ENCODE results near the gene UBA6.
A peak's percentile ranks its signal among the peaks of the same experiment; 100 is the strongest.
"Not testable (repeated sequence)": the region's sequence is repeated elsewhere in the genome, so short reads cannot be mapped to it uniquely, and the experiment has no call there.

UBA6 gene

GRCh38 chr4:67712650-67713528 lies 11.9 kb upstream of the UBA6 start:
- no peak for DNase-seq (ENCODE audit: low read depth)
- Histone ChIP-seq H3K9ac (ENCODE audit: low read length) (no peak overlapping the region), H3K4me3 (ENCODE audit: low read length) (no peak overlapping the region), H3K4me1 (ENCODE audit: control insufficient read depth, insufficient read depth, low read length) (peaks cover 6% of the 10 kb centered on the region), H3K36me3 (ENCODE audit: control insufficient read depth, insufficient read depth, low read length, severe bottlenecking) (no peaks in the 10 kb centered on the region), H3K9me3 (ENCODE audit: control insufficient read depth, low read length) (no peaks in the 10 kb centered on the region), H3K27me3 (replicated peaks; ENCODE audit: control insufficient read depth, insufficient read depth, low read length) (no peaks in the 10 kb centered on the region)

DNA sequence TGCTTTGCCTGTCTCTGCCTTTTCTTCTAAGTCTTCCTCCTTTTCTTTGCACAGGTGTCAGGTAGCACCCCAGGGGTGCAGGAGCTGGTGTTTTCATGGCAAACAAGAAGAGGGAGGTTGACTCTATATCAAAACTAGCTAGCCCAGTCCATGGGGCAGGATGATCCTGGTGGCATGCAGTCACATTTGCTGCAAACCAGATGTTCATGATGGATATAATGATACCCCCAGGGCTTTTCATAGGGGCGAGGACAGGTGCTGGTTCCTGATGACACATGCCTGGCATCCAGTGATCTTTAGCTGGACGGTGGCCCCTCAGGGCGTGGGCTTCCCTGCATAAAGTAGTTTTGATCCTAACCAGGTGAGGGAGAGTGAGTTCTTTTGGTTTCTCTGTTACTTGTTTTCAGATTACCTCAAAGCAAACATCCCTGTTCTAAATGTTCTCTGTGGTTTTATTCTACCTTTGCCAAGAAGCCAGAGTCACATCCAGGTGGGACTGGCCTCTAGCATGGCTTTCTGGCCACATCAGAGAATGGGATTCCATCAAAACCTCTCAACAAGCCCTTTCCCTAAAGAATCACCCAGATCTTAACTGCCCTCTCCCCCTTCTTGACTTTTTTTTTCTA lies 11.2 kb upstream of the UBA6 start:
- H3K36me3 ChIP-seq (ENCODE audit: control insufficient read depth, insufficient read depth, low read length, severe bottlenecking) = no peaks in the 10 kb centered on the region
- no peak for DNase-seq (ENCODE audit: low read depth)
- peaks cover 6% of the 10 kb centered on the region for H3K4me1 ChIP-seq (ENCODE audit: control insufficient read depth, insufficient read depth, low read length)
- H3K9ac ChIP-seq (ENCODE audit: low read length) = no peak overlapping the region
- no peaks in the 10 kb centered on the region for H3K9me3 ChIP-seq (ENCODE audit: control insufficient read depth, low read length)
- no peaks in the 10 kb centered on the region for H3K27me3 ChIP-seq (replicated peaks; ENCODE audit: control insufficient read depth, insufficient read depth, low read length)
- no peak overlapping the region for H3K4me3 ChIP-seq (ENCODE audit: low read length)

DNA sequence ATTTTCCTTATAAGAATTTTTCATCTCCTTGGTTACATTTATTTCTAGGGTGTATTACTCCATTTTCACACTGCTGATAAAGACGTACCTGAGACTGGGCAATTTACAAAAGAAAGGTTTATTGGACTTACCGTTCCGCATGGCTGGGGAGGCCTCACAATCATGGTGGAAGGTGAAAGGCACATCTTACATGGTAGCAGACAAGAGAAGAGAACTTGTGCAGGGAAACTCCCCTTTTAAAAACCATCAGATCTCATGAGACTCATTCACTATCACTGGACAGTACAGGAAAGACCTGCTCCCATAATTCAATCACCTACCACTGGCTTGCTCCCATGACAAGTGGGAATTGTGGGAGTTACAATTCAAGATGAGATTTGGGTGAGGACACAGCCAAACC lies 5.7 kb upstream of the UBA6 start:
- H3K4me1 ChIP-seq (ENCODE audit: control insufficient read depth, insufficient read depth, low read length); H3K9ac ChIP-seq (ENCODE audit: low read length); H3K27me3 ChIP-seq (replicated peaks; ENCODE audit: control insufficient read depth, insufficient read depth, low read length); H3K9me3 ChIP-seq (ENCODE audit: control insufficient read depth, low read length); H3K36me3 ChIP-seq (ENCODE audit: control insufficient read depth, insufficient read depth, low read length, severe bottlenecking); DNase-seq (ENCODE audit: low read depth); H3K4me3 ChIP-seq (ENCODE audit: low read length): not testable (repeated sequence)

DNA sequence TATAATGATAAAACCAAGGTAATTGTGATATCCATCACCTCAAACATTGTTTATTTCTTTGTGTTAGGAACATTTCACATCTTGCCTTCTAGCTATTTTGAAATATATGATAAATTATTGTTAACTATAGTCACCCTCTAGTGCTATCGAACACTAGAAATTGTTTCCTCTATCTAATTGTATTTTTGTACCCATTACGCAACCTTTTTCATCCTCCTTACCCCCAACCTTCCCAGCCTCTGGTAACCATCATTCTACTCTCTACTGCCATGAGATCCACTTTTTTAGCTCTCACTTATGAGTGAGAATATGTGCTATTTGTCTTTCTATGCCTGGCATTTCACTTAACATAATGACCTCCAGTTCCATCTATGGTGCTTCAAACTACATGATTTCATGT lies 3.9 kb upstream of the UBA6 start:
- no peaks in the 10 kb centered on the region for H3K27me3 ChIP-seq (replicated peaks; ENCODE audit: control insufficient read depth, insufficient read depth, low read length)
- peaks cover 4% of the 10 kb centered on the region for H3K4me1 ChIP-seq (ENCODE audit: control insufficient read depth, insufficient read depth, low read length)
- no peaks in the 10 kb centered on the region for H3K9me3 ChIP-seq (ENCODE audit: control insufficient read depth, low read length)
- H3K9ac ChIP-seq (ENCODE audit: low read length) = no peak overlapping the region
- no peaks in the 10 kb centered on the region for H3K36me3 ChIP-seq (ENCODE audit: control insufficient read depth, insufficient read depth, low read length, severe bottlenecking)
- no peak overlapping the region for H3K4me3 ChIP-seq (ENCODE audit: low read length)
- DNase-seq (ENCODE audit: low read depth) = no peak

DNA sequence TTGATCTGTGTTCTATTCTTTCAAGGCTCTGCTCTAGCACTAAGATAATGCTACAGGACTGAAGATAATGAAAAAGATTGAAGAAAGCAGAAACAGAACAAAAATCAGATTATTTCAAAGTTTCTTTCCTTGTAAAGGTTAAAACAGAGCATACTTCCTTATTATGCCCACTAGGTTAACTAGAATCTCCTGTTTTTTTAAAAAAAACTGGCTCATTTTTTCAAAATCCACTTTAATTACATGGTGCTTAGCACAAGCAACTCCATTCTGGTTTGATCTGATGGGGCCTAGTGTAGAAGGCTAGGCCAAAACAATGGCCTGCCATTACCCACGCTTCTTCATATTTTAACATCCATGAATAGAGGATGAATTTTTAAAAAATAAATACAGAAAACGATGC lies 1.2 kb upstream of the UBA6 start:
- Histone ChIP-seq H3K27me3 (replicated peaks; ENCODE audit: control insufficient read depth, insufficient read depth, low read length) (no peaks in the 10 kb centered on the region), H3K36me3 (ENCODE audit: control insufficient read depth, insufficient read depth, low read length, severe bottlenecking) (no peaks in the 10 kb centered on the region), H3K4me3 (ENCODE audit: low read length) (peak overlapping the region; percentile 86), H3K9ac (ENCODE audit: low read length) (no peak overlapping the region), H3K4me1 (ENCODE audit: control insufficient read depth, insufficient read depth, low read length) (peaks cover 8% of the 10 kb centered on the region), H3K9me3 (ENCODE audit: control insufficient read depth, low read length) (no peaks in the 10 kb centered on the region)
- no peak for DNase-seq (ENCODE audit: low read depth)

DNA sequence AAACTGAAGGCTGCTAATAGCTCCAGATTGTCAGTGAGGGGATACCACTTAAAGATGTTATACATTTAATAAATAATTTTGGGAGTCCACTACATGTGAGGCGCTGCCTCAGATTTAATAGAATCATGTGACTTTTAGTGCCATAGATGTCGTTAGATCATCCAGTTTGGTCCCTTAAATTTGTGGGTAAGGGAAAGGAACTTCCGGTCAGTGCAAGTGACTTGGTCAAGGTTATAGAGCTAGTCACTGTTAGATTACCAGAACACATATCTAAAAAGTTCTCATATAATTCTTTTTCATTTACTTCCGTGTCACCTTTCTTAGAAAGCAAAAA lies 529 bp upstream of the UBA6 start:
- H3K27me3 ChIP-seq (replicated peaks; ENCODE audit: control insufficient read depth, insufficient read depth, low read length) = no peaks in the 10 kb centered on the region
- H3K9ac ChIP-seq (ENCODE audit: low read length) = peak overlapping the region; percentile 82
- peaks cover 8% of the 10 kb centered on the region for H3K4me1 ChIP-seq (ENCODE audit: control insufficient read depth, insufficient read depth, low read length)
- H3K9me3 ChIP-seq (ENCODE audit: control insufficient read depth, low read length) = no peaks in the 10 kb centered on the region
- no peak for DNase-seq (ENCODE audit: low read depth)
- H3K4me3 ChIP-seq (ENCODE audit: low read length) = peak overlapping the region; percentile 86
- no peaks in the 10 kb centered on the region for H3K36me3 ChIP-seq (ENCODE audit: control insufficient read depth, insufficient read depth, low read length, severe bottlenecking)

GRCh38 chr4:67700116-67700737 lies 728 bp downstream of the UBA6 start:
- no peaks in the 10 kb centered on the region for H3K36me3 ChIP-seq (ENCODE audit: control insufficient read depth, insufficient read depth, low read length, severe bottlenecking)
- peaks cover 8% of the 10 kb centered on the region for H3K4me1 ChIP-seq (ENCODE audit: control insufficient read depth, insufficient read depth, low read length)
- peak; percentile 27 for DNase-seq (ENCODE audit: low read depth)
- H3K9ac ChIP-seq (ENCODE audit: low read length) = peak overlapping the region; percentile 94
- no peaks in the 10 kb centered on the region for H3K27me3 ChIP-seq (replicated peaks; ENCODE audit: control insufficient read depth, insufficient read depth, low read length)
- no peaks in the 10 kb centered on the region for H3K9me3 ChIP-seq (ENCODE audit: control insufficient read depth, low read length)
- peak overlapping the region; percentile 86 for H3K4me3 ChIP-seq (ENCODE audit: low read length)

DNA sequence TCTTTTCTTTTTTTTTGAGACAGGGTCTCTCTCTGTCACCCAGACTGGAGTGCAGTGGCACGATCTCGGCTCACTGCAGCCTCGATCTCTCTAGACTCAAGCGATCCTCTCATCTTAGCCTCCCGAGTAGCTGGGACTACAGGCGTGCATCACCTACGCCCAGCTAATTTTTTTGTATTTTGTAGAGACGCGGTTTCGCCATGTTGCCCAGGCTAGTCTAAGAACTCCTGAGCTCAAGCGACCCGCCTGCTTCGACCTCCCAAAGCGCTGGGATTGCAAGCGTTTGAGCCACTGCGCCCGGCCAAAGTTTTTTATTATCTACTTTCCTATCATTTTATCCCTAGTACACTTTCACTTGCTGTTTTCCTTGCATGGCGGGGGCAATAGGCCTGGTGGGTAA lies 1.4 kb downstream of the UBA6 start:
- Histone ChIP-seq H3K9me3 (ENCODE audit: control insufficient read depth, low read length) (no peaks in the 10 kb centered on the region), H3K4me3 (ENCODE audit: low read length) (peak overlapping the region; percentile 86), H3K27me3 (replicated peaks; ENCODE audit: control insufficient read depth, insufficient read depth, low read length) (no peaks in the 10 kb centered on the region), H3K36me3 (ENCODE audit: control insufficient read depth, insufficient read depth, low read length, severe bottlenecking) (no peaks in the 10 kb centered on the region), H3K9ac (ENCODE audit: low read length) (peak overlapping the region; percentile 94), H3K4me1 (ENCODE audit: control insufficient read depth, insufficient read depth, low read length) (peaks cover 8% of the 10 kb centered on the region)
- DNase-seq (ENCODE audit: low read depth) = no peak

- H3K27me3 ChIP-seq (replicated peaks; ENCODE audit: control insufficient read depth, insufficient read depth, low read length) = no peaks in the 10 kb centered on the region
- no peaks in the 10 kb centered on the region for H3K36me3 ChIP-seq (ENCODE audit: control insufficient read depth, insufficient read depth, low read length, severe bottlenecking)
- no peaks in the 10 kb centered on the region for H3K9me3 ChIP-seq (ENCODE audit: control insufficient read depth, low read length)
- H3K4me1 ChIP-seq (ENCODE audit: control insufficient read depth, insufficient read depth, low read length) = peaks cover 8% of the 10 kb centered on the region
- DNase-seq (ENCODE audit: low read depth) = no peak
- H3K4me3 ChIP-seq (ENCODE audit: low read length) = no peak overlapping the region
- no peak overlapping the region for H3K9ac ChIP-seq (ENCODE audit: low read length)
Measured at GRCh38 chr4:67697860-67698687, 2.9 kb downstream of the UBA6 start.

DNA sequence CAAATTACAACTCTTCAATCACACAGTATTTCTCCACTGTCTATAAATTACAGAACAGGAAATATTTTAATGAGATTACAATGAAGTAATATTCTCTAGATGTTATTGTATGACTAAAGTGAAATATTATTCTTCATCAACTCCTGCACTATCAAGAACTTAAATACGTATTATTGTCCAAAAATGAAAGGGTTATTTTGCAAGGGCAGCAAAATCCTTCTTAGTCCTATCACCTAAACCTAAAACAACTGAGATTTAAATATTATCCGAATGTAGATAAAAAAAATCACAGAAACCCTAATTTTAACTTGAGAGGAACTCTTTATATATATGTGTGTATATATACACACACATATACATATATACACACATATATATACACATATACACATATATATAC lies 4.9 kb downstream of the UBA6 start:
- H3K4me1 ChIP-seq (ENCODE audit: control insufficient read depth, insufficient read depth, low read length) = peaks cover 8% of the 10 kb centered on the region
- peaks cover 18% of the 10 kb centered on the region for H3K36me3 ChIP-seq (ENCODE audit: control insufficient read depth, insufficient read depth, low read length, severe bottlenecking)
- no peak overlapping the region for H3K9ac ChIP-seq (ENCODE audit: low read length)
- H3K9me3 ChIP-seq (ENCODE audit: control insufficient read depth, low read length) = no peaks in the 10 kb centered on the region
- H3K27me3 ChIP-seq (replicated peaks; ENCODE audit: control insufficient read depth, insufficient read depth, low read length) = no peaks in the 10 kb centered on the region
- no peak overlapping the region for H3K4me3 ChIP-seq (ENCODE audit: low read length)
- DNase-seq (ENCODE audit: low read depth) = no peak

DNA sequence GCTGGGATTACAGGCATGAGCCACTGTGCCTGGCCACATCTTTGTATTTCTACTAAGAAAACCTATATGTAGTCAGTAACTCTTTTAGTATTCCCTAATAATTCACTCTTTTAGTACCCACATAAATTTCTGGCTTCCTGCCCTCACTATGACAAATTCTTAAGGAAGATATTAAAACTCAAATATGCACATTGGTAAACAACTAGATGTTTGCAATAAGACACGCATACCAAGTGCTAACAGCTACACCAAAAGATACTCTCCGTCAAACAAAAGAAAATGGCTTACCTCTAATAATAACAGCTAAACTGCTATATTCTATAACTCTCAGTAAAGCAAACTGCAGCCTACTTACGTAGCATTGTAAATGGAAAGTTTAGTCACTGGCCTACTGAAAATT lies 6.3 kb downstream of the UBA6 start:
- Histone ChIP-seq H3K4me3 (ENCODE audit: low read length) (no peak overlapping the region), H3K4me1 (ENCODE audit: control insufficient read depth, insufficient read depth, low read length) (peaks cover 2% of the 10 kb centered on the region), H3K36me3 (ENCODE audit: control insufficient read depth, insufficient read depth, low read length, severe bottlenecking) (peaks cover 18% of the 10 kb centered on the region), H3K9ac (ENCODE audit: low read length) (no peak overlapping the region), H3K27me3 (replicated peaks; ENCODE audit: control insufficient read depth, insufficient read depth, low read length) (no peaks in the 10 kb centered on the region), H3K9me3 (ENCODE audit: control insufficient read depth, low read length) (no peaks in the 10 kb centered on the region)
- DNase-seq (ENCODE audit: low read depth) = no peak
